DND-41 (cell line): ENCODE data around the gene KRTAP13-4.

Experiments
- CTCF ChIP-seq: IDR thresholded peaks from 2 replicates; pipeline ENCODE4 v1.5.1; 2012; ENCODE audit warnings: borderline replicate concordance, low read length, moderate library complexity, mild to moderate bottlenecking; ENCODE audit not compliant: poor library complexity, severe bottlenecking; ENCODE audit errors: extremely low read depth
- EZH2 ChIP-seq: IDR thresholded peaks from 3 replicates; pipeline ENCODE4 v1.6.1; 2012; ENCODE audit warnings: borderline replicate concordance, low read depth, mild to moderate bottlenecking, moderate library complexity, low read length, inconsistent platforms; ENCODE audit not compliant: severe bottlenecking

- TF ChIP-seq CTCF (no peak), EZH2 (no peak)
These were observed 3.3 kb upstream of the KRTAP13-4 start for GRCh38 chr21:30426731-30427130.
